HFFc6 (cell line): ENCODE data around the gene IFT74. TPM values are rescaled to one million over a fixed set of nuclear protein-coding genes. Genes with fewer than 3 reads are reported as not detected.

Experiments used
- DNase-seq: peaks from one replicate; pipeline ENCODE4 v3.0.0-alpha.2; 2018
- H3K27ac Mint-ChIP-seq: 2 replicates; pipeline ENCODE4 v1.8.0; 2020; ENCODE audit warnings: mild to moderate bottlenecking, mixed read lengths
- H3K27me3 Mint-ChIP-seq: 2 replicates; pipeline ENCODE4 v1.8.0; 2021; ENCODE audit warnings: mild to moderate bottlenecking, moderate library complexity, mixed read lengths; ENCODE audit not compliant: insufficient read depth
- H3K36me3 Mint-ChIP-seq: 2 replicates; pipeline ENCODE4 v1.8.0; 2021; ENCODE audit warnings: low read depth, mixed read lengths
- H3K4me1 Mint-ChIP-seq: 2 replicates; pipeline ENCODE4 v1.8.0; 2020; ENCODE audit warnings: low read depth, mixed read lengths
- H3K4me3 Mint-ChIP-seq: 2 replicates; pipeline ENCODE4 v1.8.0; 2020; ENCODE audit warnings: mild to moderate bottlenecking, moderate library complexity, mixed read lengths
- H3K9me3 Mint-ChIP-seq: 2 replicates; pipeline ENCODE4 v1.8.0; 2020; ENCODE audit warnings: mild to moderate bottlenecking, mixed read lengths
- CTCF ChIP-seq: fragments of 200-600 bp; sonication (generic); IDR thresholded peaks from 2 replicates; pipeline ENCODE4 v1.5.0; 2021; ENCODE audit warnings: antibody characterized with exemption, mild to moderate bottlenecking
- total RNA-seq, 6 experiments: library from RNA; stranded (reverse); fragmentation: NEBNext Ultra II Directional; extraction: Animal tissue kit (Norgen Biotek cat#: 25700); gene quantifications; 2 replicates in 1 of 6; 3 replicates in 5 of 6; pipeline ENCODE4 v1.2.3, GENCODE V29; 2021

Gene IFT74
- total RNA-seq, 6 experiments from 2014 or later: 12.1 to 15.7 (median 12.8) TPM

DNA sequence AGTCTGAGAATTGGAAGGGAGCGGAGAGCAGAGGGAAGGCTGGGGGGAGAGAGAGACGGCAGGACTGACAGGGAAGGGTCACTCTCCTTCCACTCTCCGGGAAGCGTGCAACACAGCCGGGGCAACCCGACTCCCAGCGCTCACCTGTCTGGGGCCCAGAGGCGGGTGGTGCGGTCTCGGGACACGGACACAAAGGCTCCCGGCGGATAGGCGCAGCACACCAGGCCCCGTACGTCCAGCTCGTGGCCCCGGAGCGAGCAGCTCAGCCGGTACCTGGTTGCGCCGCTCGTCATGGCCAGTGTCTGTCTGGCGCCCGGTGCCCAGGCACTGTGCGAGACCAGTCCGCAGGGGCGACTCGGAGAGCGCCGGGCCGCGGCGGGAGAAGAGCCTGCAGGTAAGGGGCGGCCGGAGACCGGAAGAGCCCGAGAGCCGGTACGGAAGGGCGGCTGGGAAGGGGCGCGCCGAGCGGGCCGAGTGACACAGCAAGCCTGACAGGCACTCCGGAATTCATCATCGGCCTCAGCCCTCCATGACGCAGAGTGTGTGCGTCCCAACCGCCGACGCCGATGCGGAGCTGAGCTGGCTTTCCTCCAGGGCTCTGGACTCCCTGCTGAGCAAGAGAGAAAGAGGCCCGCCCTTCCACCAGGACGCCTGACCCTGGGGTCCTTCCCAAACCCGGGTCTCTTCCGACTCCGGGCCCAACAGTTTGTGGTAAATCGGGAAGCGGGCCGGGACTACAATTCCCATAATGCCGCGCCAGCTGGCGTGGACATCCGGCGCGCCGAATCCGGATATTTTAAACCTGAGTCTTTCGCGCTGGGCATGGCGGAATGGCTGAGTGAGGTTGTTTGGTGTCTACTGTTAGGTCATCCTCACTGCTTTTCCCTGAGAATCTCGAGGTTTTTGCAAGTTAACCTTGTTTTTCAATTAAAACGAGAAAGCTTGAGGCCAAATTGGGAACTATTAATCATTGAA is 9.2 kb upstream of the IFT74 start, which contains the start of gene PLAA:
PLAA (minus strand) TSS at position 490 of the 975 bp plus-strand sequence; CDS start at position 293, 197 bp downstream.
- peak within 1 kb of the TSS; percentile 100 for H3K27ac Mint-ChIP-seq
- peak within 1 kb of the TSS; percentile 87 for H3K4me3 Mint-ChIP-seq

GRCh38 chr9:26947736-26948135 is 8.5 kb upstream of the IFT74 start:
- peaks cover 53% of the 10 kb centered on the region for H3K4me1 Mint-ChIP-seq
- no peak for DNase-seq
- no peaks in the 10 kb centered on the region; the same call in 1 of the 2 replicates for H3K27me3 Mint-ChIP-seq
- H3K4me3 Mint-ChIP-seq: peak overlapping the region; percentile 87
- peaks cover 6% of the 10 kb centered on the region; the same call in 1 of the 2 replicates for H3K9me3 Mint-ChIP-seq
- no peak for TF ChIP-seq CTCF
- H3K27ac Mint-ChIP-seq: peak overlapping the region; percentile 100
- peaks cover 16% of the 10 kb centered on the region for H3K36me3 Mint-ChIP-seq

More for the DNA sequence above, 9.2 kb upstream of the IFT74 start, which contains the start of gene PLAA:
- peak; percentile 42 for TF ChIP-seq CTCF
- H3K4me1 Mint-ChIP-seq: peaks cover 57% of the 10 kb centered on the region
- no peaks in the 10 kb centered on the region; the same call in 1 of the 2 replicates for H3K27me3 Mint-ChIP-seq
- peaks cover 20% of the 10 kb centered on the region for H3K36me3 Mint-ChIP-seq
- DNase-seq: peak; percentile 91
- H3K9me3 Mint-ChIP-seq: peaks cover 6% of the 10 kb centered on the region; the same call in 1 of the 2 replicates

- Mint-ChIP-seq H3K27ac (peak overlapping the region; percentile 73), H3K4me3 (peak overlapping the region; percentile 54), H3K27me3 (no peaks in the 10 kb centered on the region; the same call in 1 of the 2 replicates), H3K36me3 (no peaks in the 10 kb centered on the region), H3K4me1 (peaks cover 49% of the 10 kb centered on the region), H3K9me3 (peaks cover 6% of the 10 kb centered on the region; the same call in 1 of the 2 replicates)
- peak; percentile 53 for DNase-seq
- TF ChIP-seq CTCF: no peak
These were observed 6.6 kb upstream of the IFT74 start for GRCh38 chr9:26949637-26950069.

DNA sequence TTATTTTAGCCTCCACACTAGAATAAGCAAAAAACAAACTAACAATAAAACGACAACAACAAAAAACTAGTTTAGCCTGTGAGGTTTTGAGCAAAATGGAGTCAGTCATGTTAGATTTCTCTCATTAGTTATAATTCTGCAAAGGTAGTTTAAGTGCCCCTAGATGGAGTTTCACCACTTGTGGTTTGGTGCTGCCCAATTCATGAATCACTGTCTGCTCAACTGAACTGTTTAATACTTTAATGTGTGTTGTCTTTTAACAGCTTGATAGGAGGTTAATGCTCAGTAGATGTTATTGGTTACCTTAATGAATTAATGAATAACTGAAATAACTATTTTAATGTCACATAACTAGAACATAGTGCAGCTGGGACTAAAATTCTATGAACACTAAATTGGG is 5.7 kb upstream of the IFT74 start:
- no peak for DNase-seq
- Mint-ChIP-seq H3K4me1 (peaks cover 48% of the 10 kb centered on the region), H3K4me3 (no peak overlapping the region), H3K9me3 (peaks cover 6% of the 10 kb centered on the region; the same call in 1 of the 2 replicates), H3K36me3 (no peaks in the 10 kb centered on the region), H3K27ac (no peak overlapping the region), H3K27me3 (no peaks in the 10 kb centered on the region; the same call in 1 of the 2 replicates)
- TF ChIP-seq CTCF: no peak

GRCh38 chr9:26951794-26952193 is 4.4 kb upstream of the IFT74 start:
- Mint-ChIP-seq H3K36me3 (no peaks in the 10 kb centered on the region), H3K4me3 (no peak overlapping the region), H3K4me1 (peaks cover 50% of the 10 kb centered on the region), H3K27me3 (no peaks in the 10 kb centered on the region), H3K9me3 (peaks cover 6% of the 10 kb centered on the region; the same call in 1 of the 2 replicates), H3K27ac (no peak overlapping the region)
- no peak for DNase-seq
- TF ChIP-seq CTCF: no peak
